Osteocyte (in vitro differentiated cells): ENCODE data around the gene IFI27L2. TPM values are rescaled to one million over a fixed set of nuclear protein-coding genes. Genes with fewer than 3 reads are reported as not detected.

Experiments
- DNase-seq: peaks from one replicate; pipeline ENCODE4 v3.0.0; 2021; ENCODE audit warnings: mixed read lengths; ENCODE audit not compliant: unreplicated experiment; ENCODE audit errors: extremely low spot score
- H3K27ac Mint-ChIP-seq: one replicate; pipeline ENCODE4 v1.8.0; 2021; ENCODE audit warnings: mild to moderate bottlenecking, mixed read lengths; ENCODE audit not compliant: unreplicated experiment
- H3K27me3 Mint-ChIP-seq: one replicate; pipeline ENCODE4 v1.8.0; 2021; ENCODE audit warnings: mixed read lengths; ENCODE audit not compliant: unreplicated experiment
- H3K36me3 Mint-ChIP-seq: one replicate; pipeline ENCODE4 v1.8.0; 2021; ENCODE audit warnings: mixed read lengths; ENCODE audit not compliant: unreplicated experiment
- H3K4me1 Mint-ChIP-seq: one replicate; pipeline ENCODE4 v1.8.0; 2021; ENCODE audit warnings: mixed read lengths; ENCODE audit not compliant: unreplicated experiment
- H3K4me3 Mint-ChIP-seq: one replicate; pipeline ENCODE4 v1.8.0; 2021; ENCODE audit warnings: mild to moderate bottlenecking, moderate library complexity, mixed read lengths; ENCODE audit not compliant: unreplicated experiment
- H3K9me3 Mint-ChIP-seq: one replicate; pipeline ENCODE4 v1.8.0; 2021; ENCODE audit warnings: mixed read lengths; ENCODE audit not compliant: unreplicated experiment
- CTCF ChIP-seq: fragments of 200-600 bp; sonication (generic); IDR thresholded peaks from 2 replicates; pipeline ENCODE4 v1.5.0; 2021; ENCODE audit warnings: antibody characterized with exemption, mild to moderate bottlenecking, moderate library complexity
- total RNA-seq: library from RNA; stranded (reverse); gene quantifications from 2 replicates; pipeline ENCODE4 v1.2.1, GENCODE V29; 2021

IFI27L2 gene
- total RNA-seq, 1 donor from 2014 or later = 44.7 TPM

GRCh38 chr14:94103554-94104150 is 25.8 kb downstream of the IFI27L2 start:
- no peaks in the 10 kb centered on the region for H3K27me3 Mint-ChIP-seq
- H3K4me3 Mint-ChIP-seq = no peak overlapping the region
- H3K27ac Mint-ChIP-seq = no peak overlapping the region
- DNase-seq = no peak
- H3K4me1 Mint-ChIP-seq = peaks cover 5% of the 10 kb centered on the region
- TF ChIP-seq CTCF = no peak
- peaks cover 3% of the 10 kb centered on the region for H3K36me3 Mint-ChIP-seq
- no peaks in the 10 kb centered on the region for H3K9me3 Mint-ChIP-seq

GRCh38 chr14:94102768-94103482 is 26.5 kb downstream of the IFI27L2 start:
- Mint-ChIP-seq H3K4me1 (peaks cover 5% of the 10 kb centered on the region), H3K27me3 (no peaks in the 10 kb centered on the region), H3K4me3 (no peak overlapping the region), H3K27ac (no peak overlapping the region), H3K9me3 (no peaks in the 10 kb centered on the region), H3K36me3 (peaks cover 6% of the 10 kb centered on the region)
- TF ChIP-seq CTCF = no peak
- no peak for DNase-seq

- no peaks in the 10 kb centered on the region for H3K27me3 Mint-ChIP-seq
These were observed 27.7 kb downstream of the IFI27L2 start for GRCh38 chr14:94101748-94102147.

GRCh38 chr14:94100847-94101246 is 28.6 kb downstream of the IFI27L2 start:
- Mint-ChIP-seq H3K4me1 (peaks cover 5% of the 10 kb centered on the region), H3K27me3 (no peaks in the 10 kb centered on the region), H3K4me3 (no peak overlapping the region), H3K36me3 (peaks cover 10% of the 10 kb centered on the region), H3K27ac (no peak overlapping the region), H3K9me3 (no peaks in the 10 kb centered on the region)
- no peak for TF ChIP-seq CTCF
- no peak for DNase-seq

More at GRCh38 chr14:94101748-94102147, 27.7 kb downstream of the IFI27L2 start:
- DNase-seq = no peak
- Mint-ChIP-seq H3K27ac (no peak overlapping the region), H3K4me3 (no peak overlapping the region), H3K4me1 (peaks cover 5% of the 10 kb centered on the region), H3K36me3 (peaks cover 10% of the 10 kb centered on the region), H3K9me3 (no peaks in the 10 kb centered on the region)
- no peak for TF ChIP-seq CTCF

- H3K27me3 Mint-ChIP-seq = no peaks in the 10 kb centered on the region
- H3K4me1 Mint-ChIP-seq = peaks cover 5% of the 10 kb centered on the region
- no peak overlapping the region for H3K4me3 Mint-ChIP-seq
- H3K27ac Mint-ChIP-seq = no peak overlapping the region
- no peak for TF ChIP-seq CTCF
- H3K9me3 Mint-ChIP-seq = no peaks in the 10 kb centered on the region
- no peak for DNase-seq
- H3K36me3 Mint-ChIP-seq = peaks cover 12% of the 10 kb centered on the region
These were observed 30.4 kb downstream of the IFI27L2 start for GRCh38 chr14:94099006-94099405.
